ENCODE data around the gene PRCC.

The PRCC gene

GRCh38 chr1:156845953-156846545 is 78.7 kb downstream of the PRCC start:
- H3K9me2 ChIP-seq (ENCODE audit: low read depth, low read length), result no peaks in the 10 kb centered on the region
- no peaks in the 10 kb centered on the region for H3K36me3 ChIP-seq (ENCODE audit: insufficient read depth, low read length)
- no peak overlapping the region for H2AFZ ChIP-seq (ENCODE audit: low read length)
- H3K9me3 ChIP-seq (ENCODE audit: low read length), result no peaks in the 10 kb centered on the region
- no peaks in the 10 kb centered on the region for H3K4me1 ChIP-seq (ENCODE audit: insufficient read depth, low read length, severe bottlenecking)
- no peak overlapping the region for H3K4me2 ChIP-seq (ENCODE audit: low read length)
- no peaks in the 10 kb centered on the region for H3K79me2 ChIP-seq (ENCODE audit: insufficient read depth, low read length)
- H3K27me3 ChIP-seq (ENCODE audit: insufficient read depth, low read length), result peaks cover 6% of the 10 kb centered on the region; the same call in 1 of the 2 replicates
- TF ChIP-seq CTCF (IDR thresholded peaks at IDR 0.05; ENCODE audit: low read length), result no peak
- TF ChIP-seq EZH2 (IDR thresholded peaks at IDR 0.05; ENCODE audit: borderline replicate concordance, low read length), result no peak
- H3K9ac ChIP-seq (ENCODE audit: low read length), result no peak overlapping the region
- no peak overlapping the region for H3K4me3 ChIP-seq (ENCODE audit: low read depth, low read length, poor library complexity, severe bottlenecking)
- no peaks in the 10 kb centered on the region for H3F3A ChIP-seq (ENCODE audit: insufficient read depth, low read length)
- no peaks in the 10 kb centered on the region for H4K20me1 ChIP-seq (ENCODE audit: insufficient read depth, low read length)
- H3K27ac ChIP-seq (ENCODE audit: low read depth, low read length, poor library complexity, severe bottlenecking), result no peak overlapping the region

- Histone ChIP-seq H3K36me3 (ENCODE audit: insufficient read depth, low read length) (no peaks in the 10 kb centered on the region), H3K9ac (ENCODE audit: low read length) (no peak overlapping the region), H2AFZ (ENCODE audit: low read length) (no peak overlapping the region), H3F3A (ENCODE audit: insufficient read depth, low read length) (no peaks in the 10 kb centered on the region), H3K27ac (ENCODE audit: low read depth, low read length, poor library complexity, severe bottlenecking) (no peak overlapping the region), H3K27me3 (ENCODE audit: insufficient read depth, low read length) (peaks cover 12% of the 10 kb centered on the region; the same call in 1 of the 2 replicates), H3K9me3 (ENCODE audit: low read length) (no peaks in the 10 kb centered on the region), H3K4me1 (ENCODE audit: insufficient read depth, low read length, severe bottlenecking) (no peaks in the 10 kb centered on the region), H3K79me2 (ENCODE audit: insufficient read depth, low read length) (no peaks in the 10 kb centered on the region), H3K4me2 (ENCODE audit: low read length) (no peak overlapping the region), H3K9me2 (ENCODE audit: low read depth, low read length) (no peaks in the 10 kb centered on the region), H3K4me3 (ENCODE audit: low read depth, low read length, poor library complexity, severe bottlenecking) (no peak overlapping the region), H4K20me1 (ENCODE audit: insufficient read depth, low read length) (no peaks in the 10 kb centered on the region)
- no peak for TF ChIP-seq CTCF (IDR thresholded peaks at IDR 0.05; ENCODE audit: low read length)
- TF ChIP-seq EZH2 (IDR thresholded peaks at IDR 0.05; ENCODE audit: borderline replicate concordance, low read length), result no peak
Measured at GRCh38 chr1:156846643-156847042, 79.3 kb downstream of the PRCC start.

- Histone ChIP-seq H3K27me3 (ENCODE audit: insufficient read depth, low read length) (peaks cover 14% of the 10 kb centered on the region; the same call in 1 of the 2 replicates), H3K9me3 (ENCODE audit: low read length) (no peaks in the 10 kb centered on the region)
Measured at GRCh38 chr1:156847591-156848460, 80.5 kb downstream of the PRCC start.

More at GRCh38 chr1:156847591-156848460, 80.5 kb downstream of the PRCC start:
- H3K79me2 ChIP-seq (ENCODE audit: insufficient read depth, low read length), result no peaks in the 10 kb centered on the region
- no peak overlapping the region for H3K4me2 ChIP-seq (ENCODE audit: low read length)
- no peak overlapping the region for H3K4me3 ChIP-seq (ENCODE audit: low read depth, low read length, poor library complexity, severe bottlenecking)
- H3K4me1 ChIP-seq (ENCODE audit: insufficient read depth, low read length, severe bottlenecking), result no peaks in the 10 kb centered on the region
- H2AFZ ChIP-seq (ENCODE audit: low read length), result no peak overlapping the region
- H4K20me1 ChIP-seq (ENCODE audit: insufficient read depth, low read length), result no peaks in the 10 kb centered on the region
- no peak overlapping the region for H3K27ac ChIP-seq (ENCODE audit: low read depth, low read length, poor library complexity, severe bottlenecking)
- H3K9ac ChIP-seq (ENCODE audit: low read length), result no peak overlapping the region
- no peak for TF ChIP-seq EZH2 (IDR thresholded peaks at IDR 0.05; ENCODE audit: borderline replicate concordance, low read length)
- TF ChIP-seq CTCF (IDR thresholded peaks at IDR 0.05; ENCODE audit: low read length), result no peak
- H3K36me3 ChIP-seq (ENCODE audit: insufficient read depth, low read length), result no peaks in the 10 kb centered on the region
- no peaks in the 10 kb centered on the region for H3K9me2 ChIP-seq (ENCODE audit: low read depth, low read length)
- H3F3A ChIP-seq (ENCODE audit: insufficient read depth, low read length), result no peaks in the 10 kb centered on the region
